Panc1 (cell line): ENCODE measurements around the gene RGP1.

ENCODE experiments used
- CTCF ChIP-seq: fragments of 450-650 bp; IDR thresholded peaks from 2 replicates; pipeline ENCODE4 v1.5.1; 2017; ENCODE audit warnings: mild to moderate bottlenecking
- REST ChIP-seq, 2 experiments: IDR thresholded peaks; 2 replicates each; pipeline ENCODE4 v1.6.1; 2011 to 2012; ENCODE audit warnings: low read depth in 2 of 2, control low read depth in 1 of 2, low read length in 1 of 2, mild to moderate bottlenecking in 1 of 2, moderate library complexity in 1 of 2; ENCODE audit not compliant: insufficient read depth in 1 of 2
- SIN3A ChIP-seq: IDR thresholded peaks from 2 replicates; pipeline ENCODE4 v1.6.1; 2012; ENCODE audit warnings: low read depth, mild to moderate bottlenecking, low read length, moderate library complexity, borderline replicate concordance; ENCODE audit not compliant: insufficient read depth
- TCF7L2 ChIP-seq: IDR thresholded peaks from 2 replicates; pipeline ENCODE4 v1.6.1; 2011; ENCODE audit warnings: mild to moderate bottlenecking, low read depth, low read length, inconsistent platforms

GRCh38 chr9:35798658-35799374, 49.7 kb downstream of the RGP1 start:
- TF ChIP-seq REST (IDR thresholded peaks at IDR 0.05; ENCODE audit: insufficient read depth in 1 of 2, low read depth in 2 of 2, low read length in 1 of 2) (no peak), SIN3A (no peak), CTCF (no peak), TCF7L2 (no peak)
